Gastrocnemius medialis (tissue), 4 donors: ENCODE data around the gene OR2AJ1.

ENCODE experiments used
- POLR2A ChIP-seq, 2 donors: fragments of 450-650 bp; IDR thresholded peaks; one replicate each; pipeline ENCODE4 v1.6.1; 2017; ENCODE audit warnings: antibody characterized with exemption in 2 of 2, mild to moderate bottlenecking in 2 of 2, moderate library complexity in 2 of 2
- TF ChIP-seq, protein P1 (sequence below), 5 experiments: fragments of 450-650 bp in 3 of 5; fragments of 200-600 bp in 2 of 5; sonication (generic) in 2 of 5; IDR thresholded peaks in 4 of 5; conservative IDR thresholded peaks in 1 of 5; 1 replicate in 4 of 5; 2 replicates in 1 of 5; pipeline ENCODE4 v1.5.1; 2016 to 2019; ENCODE audit warnings: antibody characterized with exemption in 5 of 5, mild to moderate bottlenecking in 3 of 5, moderate library complexity in 3 of 5

DNA sequence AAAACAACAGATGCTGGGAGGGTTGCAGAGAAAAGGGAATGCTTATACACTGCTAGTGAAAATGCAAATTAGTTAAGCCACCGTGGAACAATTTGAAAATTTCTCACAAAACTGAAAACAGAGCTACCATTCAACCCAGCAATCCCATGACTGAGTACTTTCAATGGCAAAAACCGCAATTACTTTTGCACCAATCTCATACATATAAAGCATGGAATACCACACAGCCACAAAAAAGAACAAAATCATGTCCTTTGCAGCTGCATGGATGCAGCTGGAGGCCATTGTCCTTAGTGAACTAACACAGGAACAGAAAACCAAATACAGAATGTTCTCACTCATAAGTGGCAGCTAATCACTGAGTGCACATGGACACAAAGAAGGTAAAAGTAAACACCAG, 10.9 kb upstream of the OR2AJ1 start:
- no peak for TF ChIP-seq POLR2A (IDR thresholded peaks at IDR 0.05)
- TF ChIP-seq, protein P1, sequence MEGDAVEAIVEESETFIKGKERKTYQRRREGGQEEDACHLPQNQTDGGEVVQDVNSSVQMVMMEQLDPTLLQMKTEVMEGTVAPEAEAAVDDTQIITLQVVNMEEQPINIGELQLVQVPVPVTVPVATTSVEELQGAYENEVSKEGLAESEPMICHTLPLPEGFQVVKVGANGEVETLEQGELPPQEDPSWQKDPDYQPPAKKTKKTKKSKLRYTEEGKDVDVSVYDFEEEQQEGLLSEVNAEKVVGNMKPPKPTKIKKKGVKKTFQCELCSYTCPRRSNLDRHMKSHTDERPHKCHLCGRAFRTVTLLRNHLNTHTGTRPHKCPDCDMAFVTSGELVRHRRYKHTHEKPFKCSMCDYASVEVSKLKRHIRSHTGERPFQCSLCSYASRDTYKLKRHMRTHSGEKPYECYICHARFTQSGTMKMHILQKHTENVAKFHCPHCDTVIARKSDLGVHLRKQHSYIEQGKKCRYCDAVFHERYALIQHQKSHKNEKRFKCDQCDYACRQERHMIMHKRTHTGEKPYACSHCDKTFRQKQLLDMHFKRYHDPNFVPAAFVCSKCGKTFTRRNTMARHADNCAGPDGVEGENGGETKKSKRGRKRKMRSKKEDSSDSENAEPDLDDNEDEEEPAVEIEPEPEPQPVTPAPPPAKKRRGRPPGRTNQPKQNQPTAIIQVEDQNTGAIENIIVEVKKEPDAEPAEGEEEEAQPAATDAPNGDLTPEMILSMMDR (IDR thresholded peaks at IDR 0.05 in 4 of 5, conservative IDR thresholded peaks at IDR 0.05 in 1 of 5), result no peak
